Endodermal cell (in vitro differentiated cells): ENCODE data around the gene WIPI1. TPM values are rescaled to one million over a fixed set of nuclear protein-coding genes. Genes with fewer than 3 reads are reported as not detected.

Source experiments
- DNase-seq: peaks from one replicate; pipeline ENCODE4 v3.0.0-alpha.2; 2017
- H3K27ac ChIP-seq: 2 replicates; pipeline ENCODE4 v1.5.1; 2013; ENCODE audit warnings: mild to moderate bottlenecking, low read depth, low read length, moderate library complexity
- H3K27me3 ChIP-seq: 2 replicates; pipeline ENCODE4 v1.6.1; 2013; ENCODE audit warnings: mild to moderate bottlenecking, low read length, moderate library complexity; ENCODE audit not compliant: insufficient read depth, control insufficient read depth, poor library complexity, severe bottlenecking
- H3K36me3 ChIP-seq: 2 replicates; pipeline ENCODE4 v1.7.0; 2013; ENCODE audit warnings: mild to moderate bottlenecking, low read length, moderate library complexity; ENCODE audit not compliant: control insufficient read depth, insufficient read depth
- H3K4me1 ChIP-seq: one replicate; pipeline ENCODE4 v1.7.0; 2013; ENCODE audit warnings: low read length; ENCODE audit not compliant: control insufficient read depth, insufficient read depth
- H3K4me3 ChIP-seq: 2 replicates; pipeline ENCODE4 v1.5.1; 2013; ENCODE audit warnings: mild to moderate bottlenecking, low read length, moderate library complexity
- H3K9ac ChIP-seq: 2 replicates; pipeline ENCODE4 v1.6.1; 2013; ENCODE audit warnings: mild to moderate bottlenecking, low read length, moderate library complexity; ENCODE audit not compliant: poor library complexity, severe bottlenecking; ENCODE audit errors: extremely low read depth
- H3K9me3 ChIP-seq: 2 replicates; pipeline ENCODE4 v1.6.1; 2013; ENCODE audit warnings: mild to moderate bottlenecking, low read length, moderate library complexity; ENCODE audit not compliant: control insufficient read depth
- H3K27ac Mint-ChIP-seq: 2 replicates; pipeline ENCODE4 v1.8.0; 2020; ENCODE audit warnings: mixed read lengths
- H3K27me3 Mint-ChIP-seq: 2 replicates; pipeline ENCODE4 v1.8.0; 2021; ENCODE audit warnings: mild to moderate bottlenecking, mixed read lengths; ENCODE audit not compliant: insufficient read depth
- H3K36me3 Mint-ChIP-seq: 2 replicates; pipeline ENCODE4 v1.8.0; 2020; ENCODE audit warnings: low read depth, mixed read lengths
- H3K4me1 Mint-ChIP-seq: 2 replicates; pipeline ENCODE4 v1.8.0; 2020; ENCODE audit warnings: mixed read lengths
- H3K4me3 Mint-ChIP-seq: 2 replicates; pipeline ENCODE4 v1.8.0; 2020; ENCODE audit warnings: mild to moderate bottlenecking, moderate library complexity, mixed read lengths
- H3K9me3 Mint-ChIP-seq: 2 replicates; pipeline ENCODE4 v1.8.0; 2020; ENCODE audit warnings: mild to moderate bottlenecking, mixed read lengths
- WGBS, 2 experiments: methylation state at CpG; one replicate each; pipeline versions ENCODE4 v1.1.5 to v1.1.7; 2013; ENCODE audit warnings: missing lambda C conversion rate in 2 of 2, mixed read lengths in 1 of 2; ENCODE audit not compliant: insufficient coverage in 1 of 2, insufficient read length in 1 of 2; 5-methylcytosine and 5-hydroxymethylcytosine counted together
- total RNA-seq, 2 donors: library from RNA; stranded (reverse); fragmentation: NEBNext Ultra II Directional in 1 of 2; extraction: Animal tissue kit (Norgen Biotek cat#: 25700) in 1 of 2; gene quantifications; 2 replicates in 1 of 2; 3 replicates in 1 of 2; pipeline ENCODE4 v1.2.1, GENCODE V29; 2021
- TF ChIP-seq, protein P1 (sequence below): fragments of 200-600 bp; sonication (generic); conservative IDR thresholded peaks from 2 replicates; pipeline ENCODE4 v1.5.0; 2021; ENCODE audit warnings: antibody characterized with exemption, mild to moderate bottlenecking

WIPI1 gene
- total RNA-seq, 2 donors from 2014 or later, result 32.0 to 39.5 TPM

DNA sequence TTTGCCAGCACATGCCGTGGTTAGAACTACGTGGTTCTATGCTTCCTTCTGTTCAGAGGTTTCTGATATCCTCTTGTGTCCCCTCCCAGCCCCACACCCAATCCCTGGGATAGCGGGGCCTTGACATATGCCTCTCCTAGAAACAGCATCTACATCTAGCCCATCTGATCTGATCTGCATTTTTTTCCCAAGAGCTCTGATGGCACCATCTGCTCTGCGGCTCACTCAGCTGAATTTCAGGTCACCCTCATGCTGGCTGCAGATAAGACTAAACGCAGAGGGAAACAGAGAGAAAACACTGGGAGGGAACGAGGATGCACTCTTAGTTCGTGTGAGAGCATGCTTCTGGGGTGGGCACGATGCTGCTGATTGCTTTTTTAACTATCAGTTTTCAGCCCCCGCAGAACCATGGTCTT, 10.7 kb downstream of the WIPI1 start:
- no peak overlapping the region for H3K27ac Mint-ChIP-seq
- Histone ChIP-seq H3K4me1 (no peaks in the 10 kb centered on the region), H3K36me3 (peaks cover 49% of the 10 kb centered on the region), H3K27me3 (no peaks in the 10 kb centered on the region), H3K27ac (no peak overlapping the region), H3K9ac (no peak overlapping the region), H3K4me3 (no peak overlapping the region), H3K9me3 (no peaks in the 10 kb centered on the region)
- DNase-seq, result no peak
- TF ChIP-seq, protein P1, sequence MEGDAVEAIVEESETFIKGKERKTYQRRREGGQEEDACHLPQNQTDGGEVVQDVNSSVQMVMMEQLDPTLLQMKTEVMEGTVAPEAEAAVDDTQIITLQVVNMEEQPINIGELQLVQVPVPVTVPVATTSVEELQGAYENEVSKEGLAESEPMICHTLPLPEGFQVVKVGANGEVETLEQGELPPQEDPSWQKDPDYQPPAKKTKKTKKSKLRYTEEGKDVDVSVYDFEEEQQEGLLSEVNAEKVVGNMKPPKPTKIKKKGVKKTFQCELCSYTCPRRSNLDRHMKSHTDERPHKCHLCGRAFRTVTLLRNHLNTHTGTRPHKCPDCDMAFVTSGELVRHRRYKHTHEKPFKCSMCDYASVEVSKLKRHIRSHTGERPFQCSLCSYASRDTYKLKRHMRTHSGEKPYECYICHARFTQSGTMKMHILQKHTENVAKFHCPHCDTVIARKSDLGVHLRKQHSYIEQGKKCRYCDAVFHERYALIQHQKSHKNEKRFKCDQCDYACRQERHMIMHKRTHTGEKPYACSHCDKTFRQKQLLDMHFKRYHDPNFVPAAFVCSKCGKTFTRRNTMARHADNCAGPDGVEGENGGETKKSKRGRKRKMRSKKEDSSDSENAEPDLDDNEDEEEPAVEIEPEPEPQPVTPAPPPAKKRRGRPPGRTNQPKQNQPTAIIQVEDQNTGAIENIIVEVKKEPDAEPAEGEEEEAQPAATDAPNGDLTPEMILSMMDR, result no peak
- peaks cover 58% of the 10 kb centered on the region for H3K36me3 Mint-ChIP-seq
- 93 to 94% methylated on average over 9 of the region's 9 CpGs for WGBS, 2 experiments
- H3K27me3 Mint-ChIP-seq, result no peaks in the 10 kb centered on the region
- peaks cover 10% of the 10 kb centered on the region for H3K4me1 Mint-ChIP-seq
- no peak overlapping the region for H3K4me3 Mint-ChIP-seq
- H3K9me3 Mint-ChIP-seq, result no peaks in the 10 kb centered on the region

DNA sequence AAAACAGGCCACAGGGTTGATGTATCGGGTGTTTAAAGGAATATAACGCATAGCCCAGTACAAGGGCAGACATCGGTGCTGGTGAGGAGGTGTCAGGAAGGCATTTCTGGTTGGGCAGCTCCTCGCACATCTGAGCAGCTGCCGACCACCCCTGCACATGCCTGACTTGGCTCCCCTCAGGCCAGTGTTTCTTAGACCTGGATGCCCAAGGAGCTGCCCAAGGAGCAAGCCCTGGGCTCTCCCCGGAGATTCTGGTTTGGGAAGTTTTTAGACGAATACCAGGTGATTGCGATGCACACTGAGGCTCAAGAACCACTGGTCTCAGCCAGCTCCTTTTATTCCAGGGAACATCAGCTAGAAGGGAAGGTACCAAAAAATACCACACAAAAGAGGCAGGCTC, 11.6 kb downstream of the WIPI1 start:
- no peaks in the 10 kb centered on the region for H3K27me3 ChIP-seq
- H3K27me3 Mint-ChIP-seq, result no peaks in the 10 kb centered on the region
- H3K9ac ChIP-seq, result no peak overlapping the region
- no peak overlapping the region for H3K27ac Mint-ChIP-seq
- H3K9me3 ChIP-seq, result no peaks in the 10 kb centered on the region
- peaks cover 43% of the 10 kb centered on the region for H3K36me3 ChIP-seq
- H3K4me1 Mint-ChIP-seq, result peaks cover 14% of the 10 kb centered on the region
- no peak overlapping the region for H3K4me3 Mint-ChIP-seq
- TF ChIP-seq, protein P1, result no peak
- no peak overlapping the region for H3K4me3 ChIP-seq
- WGBS, 2 experiments, result 96 to 98% methylated on average over 5 to 8 of the region's 8 CpGs
- H3K36me3 Mint-ChIP-seq, result peaks cover 51% of the 10 kb centered on the region
- no peaks in the 10 kb centered on the region for H3K4me1 ChIP-seq
- no peaks in the 10 kb centered on the region for H3K9me3 Mint-ChIP-seq
- no peak for DNase-seq
- H3K27ac ChIP-seq, result no peak overlapping the region

DNA sequence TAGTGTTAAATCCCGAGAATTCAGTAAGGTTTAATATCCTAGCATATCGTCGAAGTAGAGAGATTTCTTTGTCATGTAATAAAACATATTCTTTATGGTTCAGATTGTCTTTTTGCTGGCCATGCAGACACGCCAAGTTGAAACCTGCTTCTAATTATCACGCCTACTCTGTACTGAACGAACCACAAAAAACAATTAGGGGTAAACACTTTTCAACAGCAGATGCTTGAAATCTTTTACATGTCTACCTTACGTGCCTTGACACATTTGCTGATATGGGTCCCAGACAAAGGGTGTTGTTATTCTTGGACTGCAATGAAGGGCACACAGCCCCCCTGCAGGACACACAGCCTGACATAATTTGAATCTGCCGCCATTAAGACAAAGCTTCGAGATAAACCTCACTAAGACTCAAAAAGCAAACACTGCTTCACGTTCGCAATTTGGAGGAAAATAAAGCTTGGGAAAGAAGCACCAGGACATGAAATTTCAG, 13.3 kb downstream of the WIPI1 start:
- no peak overlapping the region for H3K27ac Mint-ChIP-seq
- WGBS, 2 experiments, result 89 to 90% methylated on average over 11 of the region's 11 CpGs
- peaks cover 14% of the 10 kb centered on the region for H3K4me1 Mint-ChIP-seq
- TF ChIP-seq, protein P1, result no peak
- H3K4me3 Mint-ChIP-seq, result no peak overlapping the region
- no peaks in the 10 kb centered on the region for H3K4me1 ChIP-seq
- no peaks in the 10 kb centered on the region for H3K9me3 ChIP-seq
- H3K27me3 ChIP-seq, result no peaks in the 10 kb centered on the region
- H3K27ac ChIP-seq, result no peak overlapping the region
- peaks cover 27% of the 10 kb centered on the region for H3K36me3 ChIP-seq
- no peak overlapping the region for H3K4me3 ChIP-seq
- H3K9ac ChIP-seq, result no peak overlapping the region
- peaks cover 34% of the 10 kb centered on the region for H3K36me3 Mint-ChIP-seq
- no peak for DNase-seq
- no peaks in the 10 kb centered on the region for H3K27me3 Mint-ChIP-seq
- H3K9me3 Mint-ChIP-seq, result no peaks in the 10 kb centered on the region
